Stimulated activated CD4-positive, alpha-beta T cell treated with anti-CD3 and anti-CD28 coated beads, Interleukin-1b, Interleukin-23, amount 100 ng/mL, for 1 hour (primary cell): ENCODE results near the gene KCNC3.

Experiments used
- DNase-seq, 2 donors: peaks; one replicate each; pipeline ENCODE4 v3.0.0-alpha.2; 2020; ENCODE audit warnings: low read depth in 2 of 2

Gene KCNC3

DNA sequence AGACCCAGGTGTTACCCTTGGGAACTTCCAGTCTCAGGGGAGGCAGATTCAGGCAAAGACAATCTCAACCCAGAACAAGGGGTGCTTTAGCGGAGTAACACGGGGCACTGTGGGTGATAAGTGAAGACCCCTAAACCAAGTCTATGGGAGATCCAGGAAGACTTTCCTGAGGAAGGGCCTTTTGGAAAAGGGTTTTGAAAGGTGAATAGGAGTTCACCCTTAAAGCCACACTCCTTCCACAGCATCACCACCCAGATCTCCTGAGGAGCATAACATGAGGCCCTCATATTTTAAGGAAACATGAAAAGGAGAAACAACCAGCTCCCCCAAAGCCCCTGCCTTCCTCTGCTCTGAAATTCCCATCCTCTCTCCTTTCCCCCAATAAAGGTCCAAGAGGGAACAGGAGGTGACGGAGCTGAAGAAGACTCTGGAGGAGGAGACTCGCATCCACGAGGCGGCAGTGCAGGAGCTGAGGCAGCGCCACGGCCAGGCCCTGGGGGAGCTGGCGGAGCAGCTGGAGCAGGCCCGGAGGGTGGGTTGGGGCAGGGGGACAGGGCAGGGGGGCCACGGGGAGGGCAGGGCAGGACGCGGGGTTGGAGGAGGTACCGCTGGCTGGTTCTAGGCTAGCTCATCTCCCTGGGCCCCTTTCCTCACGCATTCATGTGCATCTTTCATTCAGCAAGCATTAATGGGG is 52.7 kb downstream of the KCNC3 start:
- DNase-seq, result no peak

GRCh38 chr19:50275577-50276368 is 53.4 kb downstream of the KCNC3 start:
- no peak for DNase-seq

DNA sequence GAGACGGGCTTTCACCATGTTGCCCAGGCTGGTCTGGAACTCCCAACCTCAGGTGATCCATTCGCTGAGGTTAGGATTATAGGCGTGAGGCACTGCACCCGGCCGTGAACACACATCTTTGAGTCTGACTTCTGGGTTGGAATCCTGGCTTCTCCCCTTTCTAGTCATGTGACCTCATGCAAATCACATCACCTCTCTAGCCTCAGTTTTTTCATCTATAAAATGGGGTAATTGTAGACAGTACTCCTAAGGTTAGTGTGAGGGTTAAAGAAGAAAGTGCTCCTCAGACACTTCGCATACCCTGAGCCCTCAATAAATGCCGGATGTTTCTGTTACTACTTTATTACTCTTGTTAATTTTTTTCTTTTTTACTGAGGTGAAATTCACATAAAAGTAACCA is 55.4 kb downstream of the KCNC3 start:
- DNase-seq, result no peak

- DNase-seq, result no peak
These were observed 56.8 kb downstream of the KCNC3 start for GRCh38 chr19:50272263-50272897.

DNA sequence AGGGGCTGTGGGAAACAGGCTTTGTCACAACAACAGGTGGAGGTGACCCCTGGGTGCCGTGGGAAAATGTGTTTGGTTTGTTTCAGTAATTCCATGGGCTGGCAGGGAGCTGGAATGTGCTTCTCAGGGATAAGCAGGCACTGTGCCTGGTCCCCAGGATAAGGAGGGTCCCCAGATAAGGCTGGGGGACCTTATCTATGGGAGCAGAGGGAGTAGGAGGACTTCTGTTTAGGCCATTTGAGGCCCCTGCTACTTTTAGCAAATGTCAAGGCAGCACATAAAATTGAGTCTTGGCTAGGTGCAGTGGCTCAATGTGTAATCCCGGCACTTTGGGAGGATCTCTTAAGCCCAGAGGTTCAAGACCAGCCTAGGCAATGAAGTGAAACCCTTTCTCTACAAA is 59.5 kb downstream of the KCNC3 start:
- no peak for DNase-seq

- DNase-seq, result no peak
These were observed 60.7 kb downstream of the KCNC3 start for GRCh38 chr19:50268501-50268900.

- no peak for DNase-seq
These were observed 61.1 kb downstream of the KCNC3 start for GRCh38 chr19:50268041-50268440.

DNA sequence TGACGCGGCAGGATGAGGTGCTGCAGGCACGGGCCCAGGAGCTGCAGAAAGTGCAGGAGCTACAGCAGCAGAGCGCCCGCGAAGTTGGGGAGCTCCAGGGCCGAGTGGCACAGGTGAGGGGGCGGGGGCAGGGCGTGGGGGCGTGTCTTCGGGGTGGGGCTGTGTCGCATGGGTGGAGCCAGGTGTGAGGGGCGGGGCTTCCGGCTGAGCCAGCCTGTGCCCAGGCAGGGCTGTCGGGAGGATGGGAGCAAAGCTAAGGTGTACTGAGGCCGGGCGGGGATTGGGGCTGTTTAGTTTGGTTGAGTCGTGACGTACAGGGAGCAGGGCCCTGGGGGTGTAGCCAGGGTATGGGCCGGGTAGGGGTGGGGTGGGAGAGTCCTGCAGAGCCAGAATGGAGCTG is 62.3 kb downstream of the KCNC3 start:
- no peak for DNase-seq

- no peak for DNase-seq
These were observed 63.1 kb downstream of the KCNC3 start for GRCh38 chr19:50266041-50266440.

GRCh38 chr19:50264483-50265186 is 64.5 kb downstream of the KCNC3 start:
- no peak for DNase-seq

DNA sequence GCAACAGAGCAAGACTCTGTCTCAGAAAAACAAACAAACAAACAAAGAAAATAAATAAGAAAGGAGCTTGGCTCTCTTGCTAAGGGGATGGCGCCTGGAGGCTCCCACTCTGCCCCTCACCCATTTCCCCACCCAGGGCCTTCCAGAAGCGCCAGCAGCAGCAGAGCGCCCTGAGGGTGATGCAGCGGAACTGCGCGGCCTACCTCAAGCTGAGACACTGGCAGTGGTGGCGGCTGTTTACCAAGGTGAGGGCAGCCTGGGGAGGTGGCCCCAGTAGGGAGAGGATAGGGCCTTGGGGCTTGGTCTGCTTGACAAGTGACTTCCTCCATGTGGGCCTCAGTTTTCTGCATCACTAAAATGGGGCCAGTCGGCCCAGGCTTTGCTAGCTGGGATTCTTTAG is 66.0 kb downstream of the KCNC3 start:
- DNase-seq, result no peak
